ENCODE measurements around the gene KLHL25. TPM values are rescaled to one million over a fixed set of nuclear protein-coding genes. Genes with fewer than 3 reads are reported as not detected.
"Not testable (repeated sequence)": the region's sequence is repeated elsewhere in the genome, so short reads cannot be mapped to it uniquely, and the experiment has no call there.

KLHL25 gene
- polyA plus RNA-seq, 3 donors from 2014 or later = 1.2 to 2.6 TPM; not detected in 1

- Mint-ChIP-seq H3K4me1 (no peaks in the 10 kb centered on the region), H3K36me3 (no peaks in the 10 kb centered on the region), H3K27ac (no peak overlapping the region), H3K4me3 (no peak overlapping the region), H3K27me3 (ENCODE audit: low read depth in 3 of 3) (peaks cover under 1 to 5% (median 4%) of the 10 kb centered on the region in 3 donors), H3K9me3 (no peaks in the 10 kb centered on the region)
- DNase-seq = no peak
Measured at GRCh38 chr15:85826756-85827515, 32.2 kb upstream of the KLHL25 start.

- Mint-ChIP-seq H3K4me3 (no peak overlapping the region), H3K27me3 (ENCODE audit: low read depth in 3 of 3) (peaks cover 3 to 7% (median 5%) of the 10 kb centered on the region in 3 donors), H3K36me3 (no peaks in the 10 kb centered on the region), H3K4me1 (no peaks in the 10 kb centered on the region), H3K9me3 (no peaks in the 10 kb centered on the region), H3K27ac (no peak overlapping the region)
- no peak for DNase-seq
Measured at GRCh38 chr15:85825719-85826118, 31.0 kb upstream of the KLHL25 start.

GRCh38 chr15:85825118-85825517 is 30.4 kb upstream of the KLHL25 start:
- Mint-ChIP-seq H3K9me3 (no peaks in the 10 kb centered on the region), H3K27me3 (ENCODE audit: low read depth in 3 of 3) (peaks cover 3 to 7% (median 5%) of the 10 kb centered on the region in 3 donors), H3K4me3 (no peak overlapping the region), H3K27ac (no peak overlapping the region), H3K4me1 (no peaks in the 10 kb centered on the region), H3K36me3 (no peaks in the 10 kb centered on the region)
- DNase-seq = no peak

- H3K27me3 Mint-ChIP-seq (ENCODE audit: low read depth in 3 of 3) = peaks cover 2 to 5% (median 3%) of the 10 kb centered on the region in 3 donors
- no peaks in the 10 kb centered on the region for H3K9me3 Mint-ChIP-seq
- no peak overlapping the region for H3K27ac Mint-ChIP-seq
- H3K36me3 Mint-ChIP-seq = no peaks in the 10 kb centered on the region
- DNase-seq = no peak
- no peaks in the 10 kb centered on the region for H3K4me1 Mint-ChIP-seq
- H3K4me3 Mint-ChIP-seq = no peak overlapping the region
Measured at GRCh38 chr15:85821545-85821944, 26.8 kb upstream of the KLHL25 start.

GRCh38 chr15:85819938-85820337 is 25.2 kb upstream of the KLHL25 start:
- Mint-ChIP-seq H3K27me3 (ENCODE audit: low read depth in 3 of 3) (peaks cover under 1 to 5% (median 3%) of the 10 kb centered on the region in 3 donors), H3K9me3 (no peaks in the 10 kb centered on the region), H3K36me3 (no peaks in the 10 kb centered on the region), H3K27ac (no peak overlapping the region), H3K4me3 (no peak overlapping the region), H3K4me1 (no peaks in the 10 kb centered on the region)
- no peak for DNase-seq

- no peaks in the 10 kb centered on the region for H3K4me1 Mint-ChIP-seq
- H3K4me3 Mint-ChIP-seq = no peak overlapping the region
- H3K27me3 Mint-ChIP-seq (ENCODE audit: low read depth in 3 of 3) = peaks cover 0 to 2% (median 0%) of the 10 kb centered on the region in 3 donors
- no peak for DNase-seq
- no peak overlapping the region for H3K27ac Mint-ChIP-seq
- no peaks in the 10 kb centered on the region for H3K9me3 Mint-ChIP-seq
- no peaks in the 10 kb centered on the region for H3K36me3 Mint-ChIP-seq
Measured at GRCh38 chr15:85813234-85813633, 18.5 kb upstream of the KLHL25 start.

- H3K9me3 Mint-ChIP-seq = peaks cover 0 to 1% (median 0%) of the 10 kb centered on the region in 6 donors
- H3K4me1 Mint-ChIP-seq = no peaks in the 10 kb centered on the region
- no peak for DNase-seq
- no peaks in the 10 kb centered on the region for H3K36me3 Mint-ChIP-seq
- no peak overlapping the region for H3K27ac Mint-ChIP-seq
- no peaks in the 10 kb centered on the region for H3K27me3 Mint-ChIP-seq (ENCODE audit: low read depth in 3 of 3)
- no peak overlapping the region for H3K4me3 Mint-ChIP-seq
Measured at GRCh38 chr15:85810075-85810474, 15.3 kb upstream of the KLHL25 start.

- no peak overlapping the region for H3K4me3 Mint-ChIP-seq
- no peaks in the 10 kb centered on the region for H3K4me1 Mint-ChIP-seq
- no peaks in the 10 kb centered on the region for H3K36me3 Mint-ChIP-seq
- H3K27ac Mint-ChIP-seq = no peak overlapping the region
- DNase-seq = no peak
- peaks cover 0 to 3% (median 1%) of the 10 kb centered on the region in 3 donors for H3K27me3 Mint-ChIP-seq (ENCODE audit: low read depth in 3 of 3)
- H3K9me3 Mint-ChIP-seq = peaks cover 0 to 1% (median 0%) of the 10 kb centered on the region in 6 donors
Measured at GRCh38 chr15:85805420-85805819, 10.7 kb upstream of the KLHL25 start.

GRCh38 chr15:85804481-85805170 is 9.9 kb upstream of the KLHL25 start:
- no peak overlapping the region for H3K4me3 Mint-ChIP-seq
- H3K36me3 Mint-ChIP-seq = no peaks in the 10 kb centered on the region
- H3K27me3 Mint-ChIP-seq (ENCODE audit: low read depth in 3 of 3) = peaks cover 1 to 5% (median 2%) of the 10 kb centered on the region in 3 donors
- no peak for DNase-seq
- H3K9me3 Mint-ChIP-seq = peaks cover 0 to 1% (median 0%) of the 10 kb centered on the region in 6 donors
- no peaks in the 10 kb centered on the region for H3K4me1 Mint-ChIP-seq
- no peak overlapping the region for H3K27ac Mint-ChIP-seq

- DNase-seq; H3K27ac Mint-ChIP-seq; H3K4me1 Mint-ChIP-seq; H3K4me3 Mint-ChIP-seq; H3K27me3 Mint-ChIP-seq (ENCODE audit: low read depth in 3 of 3); H3K9me3 Mint-ChIP-seq; H3K36me3 Mint-ChIP-seq: not testable (repeated sequence)
Measured at GRCh38 chr15:85802617-85803016, 7.9 kb upstream of the KLHL25 start.

- Mint-ChIP-seq H3K27me3 (ENCODE audit: low read depth in 3 of 3) (peaks cover 2 to 11% (median 7%) of the 10 kb centered on the region in 3 donors), H3K4me3 (no peak overlapping the region), H3K9me3 (no peaks in the 10 kb centered on the region), H3K4me1 (peaks cover 0 to 6% of the 10 kb centered on the region in 2 donors), H3K27ac (no peak overlapping the region), H3K36me3 (no peaks in the 10 kb centered on the region)
- no peak for DNase-seq
Measured at GRCh38 chr15:85800478-85801123, 5.9 kb upstream of the KLHL25 start.

- not testable (repeated sequence) for H3K9me3 Mint-ChIP-seq, DNase-seq, H3K36me3 Mint-ChIP-seq
- peaks cover 5 to 15% (median 9%) of the 10 kb centered on the region in 3 donors for H3K27me3 Mint-ChIP-seq (ENCODE audit: low read depth in 3 of 3)
- H3K4me3 Mint-ChIP-seq = peak overlapping the region in 3 of 5 donors; percentile 7 to 52 (median 18)
- peak overlapping the region in 1 of 6 donors; percentile 69 for H3K27ac Mint-ChIP-seq
- H3K4me1 Mint-ChIP-seq = peaks cover 21 to 29% of the 10 kb centered on the region in 2 donors
Measured at GRCh38 chr15:85796371-85796770, 1.6 kb upstream of the KLHL25 start.

GRCh38 chr15:85795337-85796305 is 896 bp upstream of the KLHL25 start:
- H3K27ac Mint-ChIP-seq = peak overlapping the region in 3 of 6 donors; percentile 22 to 61 (median 29)
- H3K36me3 Mint-ChIP-seq = peaks cover 0 to under 1% (median 0%) of the 10 kb centered on the region in 3 donors

More at GRCh38 chr15:85795337-85796305, 896 bp upstream of the KLHL25 start:
- Mint-ChIP-seq H3K9me3 (no peaks in the 10 kb centered on the region), H3K4me1 (peaks cover 21 to 30% of the 10 kb centered on the region in 2 donors), H3K27me3 (ENCODE audit: low read depth in 3 of 3) (peaks cover 5 to 15% (median 9%) of the 10 kb centered on the region in 3 donors), H3K4me3 (peak overlapping the region; percentile 87 to 92 (median 88))
- no peak for DNase-seq
